Measurements from ENCODE around the gene GRK3. TPM values are rescaled to one million over a fixed set of nuclear protein-coding genes. Genes with fewer than 3 reads are reported as not detected.
"Not testable (repeated sequence)": the region's sequence is repeated elsewhere in the genome, so short reads cannot be mapped to it uniquely, and the experiment has no call there.

GRK3 gene
- total RNA-seq, 1 experiment from 2014 or later = 1.3 TPM

- not testable (repeated sequence) for H3K36me3 ChIP-seq, H3K9me3 ChIP-seq, H3K27me3 ChIP-seq, H3K4me3 ChIP-seq, DNase-seq
Measured at GRCh38 chr22:25593323-25593722, 28.8 kb downstream of the GRK3 start.

GRCh38 chr22:25598609-25599008 lies 34.1 kb downstream of the GRK3 start:
- Histone ChIP-seq H3K4me3 (no peak overlapping the region), H3K27me3 (no peaks in the 10 kb centered on the region), H3K9me3 (no peaks in the 10 kb centered on the region), H3K36me3 (no peaks in the 10 kb centered on the region)
- DNase-seq = no peak

- H3K9me3 ChIP-seq = no peaks in the 10 kb centered on the region
- no peak for DNase-seq
- no peak overlapping the region for H3K4me3 ChIP-seq
- H3K27me3 ChIP-seq = no peaks in the 10 kb centered on the region
- H3K36me3 ChIP-seq = no peaks in the 10 kb centered on the region
Measured at GRCh38 chr22:25602445-25602844, 38.0 kb downstream of the GRK3 start.

GRCh38 chr22:25602916-25603315 lies 38.4 kb downstream of the GRK3 start:
- peak; percentile 4 for DNase-seq

GRCh38 chr22:25605146-25605545 lies 40.7 kb downstream of the GRK3 start:
- DNase-seq, H3K9me3 ChIP-seq, H3K4me3 ChIP-seq, H3K27me3 ChIP-seq, H3K36me3 ChIP-seq: not testable (repeated sequence)

More at GRCh38 chr22:25602916-25603315, 38.4 kb downstream of the GRK3 start:
- H3K36me3 ChIP-seq = no peaks in the 10 kb centered on the region
- no peaks in the 10 kb centered on the region for H3K9me3 ChIP-seq
- no peak overlapping the region for H3K4me3 ChIP-seq
- no peaks in the 10 kb centered on the region for H3K27me3 ChIP-seq

- not testable (repeated sequence) for DNase-seq, H3K9me3 ChIP-seq, H3K27me3 ChIP-seq, H3K4me3 ChIP-seq, H3K36me3 ChIP-seq
Measured at GRCh38 chr22:25605565-25605964, 41.1 kb downstream of the GRK3 start.

GRCh38 chr22:25611284-25611683 lies 46.8 kb downstream of the GRK3 start:
- H3K27me3 ChIP-seq, H3K4me3 ChIP-seq, H3K36me3 ChIP-seq, DNase-seq, H3K9me3 ChIP-seq: not testable (repeated sequence)

- H3K36me3 ChIP-seq, DNase-seq, H3K9me3 ChIP-seq, H3K4me3 ChIP-seq, H3K27me3 ChIP-seq: not testable (repeated sequence)
Measured at GRCh38 chr22:25613131-25613530, 48.7 kb downstream of the GRK3 start.

- not testable (repeated sequence) for H3K9me3 ChIP-seq, H3K4me3 ChIP-seq, H3K27me3 ChIP-seq, H3K36me3 ChIP-seq, DNase-seq
Measured at GRCh38 chr22:25613558-25613957, 49.1 kb downstream of the GRK3 start.

GRCh38 chr22:25614791-25615190 lies 50.3 kb downstream of the GRK3 start:
- not testable (repeated sequence) for H3K4me3 ChIP-seq, H3K36me3 ChIP-seq, H3K9me3 ChIP-seq, H3K27me3 ChIP-seq, DNase-seq

GRCh38 chr22:25621986-25622385 lies 57.5 kb downstream of the GRK3 start:
- no peak for DNase-seq
- no peaks in the 10 kb centered on the region for H3K9me3 ChIP-seq
- H3K36me3 ChIP-seq = no peaks in the 10 kb centered on the region
- no peak overlapping the region for H3K4me3 ChIP-seq
- no peaks in the 10 kb centered on the region for H3K27me3 ChIP-seq

GRCh38 chr22:25623310-25623734 lies 58.8 kb downstream of the GRK3 start:
- no peak overlapping the region for H3K4me3 ChIP-seq
- H3K27me3 ChIP-seq = no peaks in the 10 kb centered on the region; the same call in 1 of the 2 replicates
- H3K36me3 ChIP-seq = no peaks in the 10 kb centered on the region
- no peaks in the 10 kb centered on the region for H3K9me3 ChIP-seq
- DNase-seq = no peak

- no peaks in the 10 kb centered on the region; the same call in 1 of the 2 replicates for H3K27me3 ChIP-seq
- no peaks in the 10 kb centered on the region for H3K9me3 ChIP-seq
- no peak for DNase-seq
- H3K4me3 ChIP-seq = no peak overlapping the region
- H3K36me3 ChIP-seq = no peaks in the 10 kb centered on the region
Measured at GRCh38 chr22:25623851-25624250, 59.4 kb downstream of the GRK3 start.

GRCh38 chr22:25624476-25624875 lies 60.0 kb downstream of the GRK3 start:
- Histone ChIP-seq H3K4me3 (no peak overlapping the region), H3K27me3 (no peaks in the 10 kb centered on the region; the same call in 1 of the 2 replicates), H3K36me3 (no peaks in the 10 kb centered on the region), H3K9me3 (no peaks in the 10 kb centered on the region)
- DNase-seq = no peak

- not testable (repeated sequence) for H3K36me3 ChIP-seq, H3K4me3 ChIP-seq, DNase-seq, H3K27me3 ChIP-seq, H3K9me3 ChIP-seq
Measured at GRCh38 chr22:25625747-25626623, 61.5 kb downstream of the GRK3 start.

GRCh38 chr22:25626624-25626990 lies 62.1 kb downstream of the GRK3 start:
- Histone ChIP-seq H3K36me3 (no peaks in the 10 kb centered on the region), H3K4me3 (no peak overlapping the region), H3K27me3 (peaks cover 3% of the 10 kb centered on the region), H3K9me3 (no peaks in the 10 kb centered on the region)
- no peak for DNase-seq

- DNase-seq = no peak
- Histone ChIP-seq H3K27me3 (peaks cover 5% of the 10 kb centered on the region), H3K36me3 (no peaks in the 10 kb centered on the region), H3K9me3 (no peaks in the 10 kb centered on the region), H3K4me3 (no peak overlapping the region)
Measured at GRCh38 chr22:25627271-25627852, 62.9 kb downstream of the GRK3 start.

- peaks cover 5% of the 10 kb centered on the region for H3K27me3 ChIP-seq
- DNase-seq = no peak
Measured at GRCh38 chr22:25628494-25628893, 64.0 kb downstream of the GRK3 start.

More at GRCh38 chr22:25628494-25628893, 64.0 kb downstream of the GRK3 start:
- Histone ChIP-seq H3K36me3 (no peaks in the 10 kb centered on the region), H3K9me3 (no peaks in the 10 kb centered on the region), H3K4me3 (no peak overlapping the region)
